Lung (tissue), 12 donors: ENCODE results near the gene SCYGR4. TPM values are rescaled to one million over a fixed set of nuclear protein-coding genes. Genes with fewer than 3 reads are reported as not detected.
"Not testable (repeated sequence)": the region's sequence is repeated elsewhere in the genome, so short reads cannot be mapped to it uniquely, and the experiment has no call there.

ENCODE experiments used
- ATAC-seq: fragments of 200-7000 bp; cut with Tn5 transposase; one replicate; pipeline ENCODE4 v1.9.1; 2020; ENCODE audit warnings: moderate number of reproducible peaks; ENCODE audit not compliant: insufficient read depth, low FRiP score
- DNase-seq, 3 donors: peaks; one replicate each; pipeline ENCODE4 v3.0.0-alpha.2; 2013 to 2017
- H3K27ac ChIP-seq, 2 donors: one replicate each; pipeline ENCODE4 v1.5.1; 2013; ENCODE audit warnings: mild to moderate bottlenecking in 2 of 2, moderate library complexity in 2 of 2, control low read depth in 1 of 2, inconsistent platforms in 1 of 2, low read depth in 1 of 2, low read length in 1 of 2
- H3K27me3 ChIP-seq, 3 donors: one replicate each; pipeline ENCODE4 v1.5.1; 2013; ENCODE audit warnings: low read length in 2 of 3; ENCODE audit not compliant: control insufficient read depth in 3 of 3, insufficient read depth in 3 of 3
- H3K36me3 ChIP-seq, 4 donors: one replicate each; pipeline ENCODE4 v1.5.1; 2013; ENCODE audit warnings: low read length in 4 of 4, mild to moderate bottlenecking in 1 of 4, moderate library complexity in 1 of 4; ENCODE audit not compliant: control insufficient read depth in 4 of 4, insufficient read depth in 4 of 4
- H3K4me1 ChIP-seq, 5 donors: one replicate each; pipeline ENCODE4 v1.5.1; 2013; ENCODE audit warnings: low read length in 5 of 5, mild to moderate bottlenecking in 2 of 5, moderate library complexity in 1 of 5; ENCODE audit not compliant: control insufficient read depth in 5 of 5, insufficient read depth in 5 of 5
- H3K4me3 ChIP-seq: one replicate; pipeline ENCODE4 v1.5.1; 2013; ENCODE audit warnings: mild to moderate bottlenecking, control low read depth, moderate library complexity
- H3K9ac ChIP-seq, 2 donors: one replicate each; pipeline ENCODE4 v1.5.1; 2013; ENCODE audit warnings: low read length in 2 of 2, control low read depth in 1 of 2; ENCODE audit not compliant: insufficient read depth in 1 of 2
- H3K9me3 ChIP-seq, 4 donors: one replicate each; pipeline ENCODE4 v1.5.1; 2013; ENCODE audit warnings: low read length in 3 of 4, mild to moderate bottlenecking in 1 of 4, moderate library complexity in 1 of 4; ENCODE audit not compliant: control insufficient read depth in 4 of 4, insufficient read depth in 3 of 4
- CTCF ChIP-seq: IDR thresholded peaks from 2 replicates; pipeline ENCODE4 v1.5.1; 2012; ENCODE audit warnings: mild to moderate bottlenecking; ENCODE audit errors: control extremely low read depth, extremely low read depth
- WGBS, 2 donors: extraction: QIAGEN DNeasy Blood & Tissue Kit; methylation state at CpG; one replicate each; pipeline ENCODE4 v1.1.7; 2013; 5-methylcytosine and 5-hydroxymethylcytosine counted together
- polyA plus RNA-seq, 2 donors: library from polyadenylated mRNA; stranded (reverse); fragments of 200-250 nt; gene quantifications; one replicate each; pipeline ENCODE4 v1.2.1, GENCODE V29; 2013
- total RNA-seq, 2 donors: library from RNA; depleted of rRNA in 1 of 2; stranded (reverse); fragments of >200 nt in 1 of 2; gene quantifications; one replicate each; pipeline ENCODE4 v1.2.1, GENCODE V29; 2014 to 2021
- donor health status: control.
- donor health status: control.
- donor health status: Bipolar disorder and iron deficiency.
- donor health status: healthy.
- donor health status: DM: yes; HTN: yes; CAD: no.

SCYGR4 gene
- total and polyA plus RNA-seq, 4 donors: not detected

- ATAC-seq: no peak
- peak in 1 of 3 donors; percentile 17 for DNase-seq
Measured at GRCh38 chr2:227597036-227597435, 20.3 kb upstream of the SCYGR4 start.

GRCh38 chr2:227597998-227598397, 19.3 kb upstream of the SCYGR4 start:
- H3K27ac ChIP-seq: no peak overlapping the region
- no peaks in the 10 kb centered on the region for H3K4me1 ChIP-seq
- ATAC-seq (no peak), DNase-seq (no peak)
- no peaks in the 10 kb centered on the region for H3K27me3 ChIP-seq
- no peaks in the 10 kb centered on the region for H3K36me3 ChIP-seq
- H3K4me3 ChIP-seq: no peak overlapping the region
- no peak for TF ChIP-seq CTCF
- WGBS, 2 donors: 74 to 83% methylated on average over 4 of the region's 4 CpGs
- no peaks in the 10 kb centered on the region for H3K9me3 ChIP-seq
- H3K9ac ChIP-seq: no peak overlapping the region

More at GRCh38 chr2:227597036-227597435, 20.3 kb upstream of the SCYGR4 start:
- no peak overlapping the region for H3K9ac ChIP-seq
- H3K36me3 ChIP-seq: no peaks in the 10 kb centered on the region
- no peak overlapping the region for H3K4me3 ChIP-seq
- no peaks in the 10 kb centered on the region for H3K27me3 ChIP-seq
- no peak overlapping the region for H3K27ac ChIP-seq
- no peaks in the 10 kb centered on the region for H3K4me1 ChIP-seq
- no peak for TF ChIP-seq CTCF
- H3K9me3 ChIP-seq: no peaks in the 10 kb centered on the region

GRCh38 chr2:227598835-227599503, 18.3 kb upstream of the SCYGR4 start, which contains the start of gene SCYGR2:
SCYGR2 (plus strand) TSS chr2:227598893; CDS start chr2:227598893, 0 bp downstream.
- H3K27ac ChIP-seq, H3K4me1 ChIP-seq, H3K36me3 ChIP-seq, H3K9ac ChIP-seq, H3K27me3 ChIP-seq, ATAC-seq, H3K9me3 ChIP-seq, DNase-seq, H3K4me3 ChIP-seq: not testable (repeated sequence)
- 88 to 92% methylated on average over 14 to 16 of the region's 16 CpGs for WGBS, 2 donors

- 67 to 70% methylated on average over 3 of the region's 3 CpGs for WGBS, 2 donors
- H3K9me3 ChIP-seq: no peaks in the 10 kb centered on the region
- TF ChIP-seq CTCF: no peak
- ATAC-seq (no peak), DNase-seq (no peak)
- H3K27ac ChIP-seq: no peak overlapping the region
- H3K9ac ChIP-seq: no peak overlapping the region
- H3K4me3 ChIP-seq: no peak overlapping the region
- H3K4me1 ChIP-seq: no peaks in the 10 kb centered on the region
- no peaks in the 10 kb centered on the region for H3K27me3 ChIP-seq
- H3K36me3 ChIP-seq: no peaks in the 10 kb centered on the region
Measured at GRCh38 chr2:227602358-227602757, 14.9 kb upstream of the SCYGR4 start.
